K562 (cell line): ENCODE results near the gene POU3F1. TPM values are rescaled to one million over a fixed set of nuclear protein-coding genes. Genes with fewer than 3 reads are reported as not detected.

Source experiments
- AFF4 ChIP-seq: sonication (generic); formaldehyde crosslinking; IDR thresholded peaks from 2 replicates; pipeline ENCODE4 v1.8.0; 2023; ENCODE audit warnings: mild to moderate bottlenecking, missing genetic modification reagents
- ATF4 ChIP-seq: fragments of 450-650 bp; formaldehyde crosslinking; IDR thresholded peaks from 2 replicates; pipeline ENCODE4 v1.4.0; 2022; ENCODE audit warnings: mild to moderate bottlenecking, moderate library complexity
- CREB3 ChIP-seq: fragments of 450-650 bp; conservative IDR thresholded peaks from 2 replicates; pipeline ENCODE4 v1.6.1; 2016; ENCODE audit warnings: missing genetic modification characterization, low read depth, mild to moderate bottlenecking, missing compliant biosample characterization, moderate library complexity
- DACH1 ChIP-seq: fragments of 450-650 bp; IDR thresholded peaks from 2 replicates; pipeline ENCODE4 v1.6.1; 2018; ENCODE audit not compliant: partially characterized antibody
- HCFC1 ChIP-seq: IDR thresholded peaks from 2 replicates; pipeline ENCODE4 v1.6.1; 2012; ENCODE audit warnings: low read depth, low read length, improper control_type of control experiment
- HDGF ChIP-seq: fragments of 450-650 bp; IDR thresholded peaks from 2 replicates; pipeline ENCODE4 v1.6.1; 2016
- L3MBTL2 ChIP-seq: fragments of 450-650 bp; IDR thresholded peaks from 2 replicates; pipeline ENCODE4 v1.6.1; 2016; ENCODE audit warnings: mild to moderate bottlenecking, moderate library complexity
- MEIS2 ChIP-seq: fragments of 450-650 bp; IDR thresholded peaks from 2 replicates; pipeline ENCODE4 v1.6.1; 2014; ENCODE audit warnings: mild to moderate bottlenecking; ENCODE audit not compliant: partially characterized antibody
- MTA3 ChIP-seq: fragments of 450-650 bp; formaldehyde crosslinking; IDR thresholded peaks from 2 replicates; pipeline ENCODE4 v1.6.1; 2017; ENCODE audit warnings: mild to moderate bottlenecking, borderline replicate concordance
- NELFE ChIP-seq: IDR thresholded peaks from 2 replicates; pipeline ENCODE4 v1.6.1; 2011; ENCODE audit warnings: mild to moderate bottlenecking; ENCODE audit not compliant: insufficient read depth, insufficient read length
- NFIX ChIP-seq: fragments of 250-450 bp; sonication (Bioruptor Pico); IDR thresholded peaks from 2 replicates; pipeline ENCODE4 v1.4.0; 2020; ENCODE audit warnings: low read depth, mild to moderate bottlenecking, moderate library complexity
- NFXL1 ChIP-seq: fragments of 450-650 bp; formaldehyde crosslinking; IDR thresholded peaks from 2 replicates; pipeline ENCODE4 v1.4.0; 2021; ENCODE audit warnings: mild to moderate bottlenecking
- PRMT5 ChIP-seq: sonication (generic); formaldehyde crosslinking; IDR thresholded peaks from 2 replicates; pipeline ENCODE4 v1.5.0; 2020; ENCODE audit warnings: missing genetic modification reagents
- SMAD4 ChIP-seq: fragments of 250-450 bp; sonication (Bioruptor Pico); conservative IDR thresholded peaks from 2 replicates; pipeline ENCODE4 v1.8.0; 2021; ENCODE audit warnings: inconsistent platforms, mild to moderate bottlenecking, moderate library complexity
- SREBF1 ChIP-seq: fragments of 150-350 bp; IDR thresholded peaks from 2 replicates; pipeline ENCODE4 v1.6.1; 2014; ENCODE audit warnings: antibody characterized with exemption, low read depth, low read length, borderline replicate concordance
- SUPT5H ChIP-seq: fragments of 450-650 bp; IDR thresholded peaks from 2 replicates; pipeline ENCODE4 v1.6.1; 2016
- XRCC5 ChIP-seq: fragments of 200-400 bp; formaldehyde crosslinking; IDR thresholded peaks from 2 replicates; pipeline ENCODE4 v1.6.1; 2017; ENCODE audit warnings: low read depth, mild to moderate bottlenecking, low read length
- ZMIZ1 ChIP-seq, 2 experiments: fragments of 150-350 bp in 1 of 2; IDR thresholded peaks; 2 replicates each; pipeline ENCODE4 v1.6.1; 2012 to 2016; ENCODE audit warnings: low read depth in 2 of 2, low read length in 2 of 2, mild to moderate bottlenecking in 1 of 2, moderate library complexity in 1 of 2
- ZNF24 ChIP-seq: fragments of 450-650 bp; IDR thresholded peaks from 2 replicates; pipeline ENCODE4 v1.6.1; 2016
- polyA plus RNA-seq, 8 experiments: library from polyadenylated mRNA; depleted of rRNA in 4 of 8; stranded (reverse) in 5 of 8; unstranded in 3 of 8; fragments of >200 nt; fragmentation: Nextera tagmentation in 2 of 8; fragmentation: Illumina TruSeq in 1 of 8; extraction: Ambion mirVana in 2 of 8; extraction: Trizol in 1 of 8; gene quantifications; 2 replicates each; pipeline versions ENCODE4 v1.2.1 to v1.2.3, GENCODE V29; 2011 to 2014; ENCODE audit warnings: inconsistent platforms in 1 of 8, missing spikeins in 1 of 8
- total RNA-seq, 7 experiments: library from RNA; depleted of rRNA in 6 of 7; stranded (reverse); fragments of >200 nt in 6 of 7; fragmentation: Illumina TruSeq in 2 of 7; extraction: Trizol in 2 of 7; gene quantifications; 2 replicates each; pipeline versions ENCODE4 v1.2.1 to v1.2.3, GENCODE V29; 2011 to 2021; ENCODE audit warnings: low replicate concordance in 1 of 7

POU3F1 gene
- total and polyA plus RNA-seq, 9 of the 15 experiments (the other 6 are each of a cell fraction or from before 2014, with no cell fraction given), result 0.09 TPM; not detected in 8

- TF ChIP-seq ATF4 (peak; percentile 87), DACH1 (no peak), CREB3 (tag) (peak; percentile 99), L3MBTL2 (peak; percentile 100), NELFE (no peak), SUPT5H (peak; percentile 95), XRCC5 (peak; percentile 35; the same call in 1 of the 2 replicates), ZNF24 (0 out of 2 replicates have a peak, but pooled peaks have one; percentile 42), HCFC1 (peak; percentile 98), MEIS2 (peak; percentile 15), NFIX (0 out of 2 replicates have a peak, but pooled peaks have one; percentile 10), NFXL1 (CRISPR knock-in tag) (peak; percentile 92), MTA3 (peak; percentile 91), SREBF1 (peak; percentile 74; the same call in 1 of the 2 replicates), PRMT5 (CRISPR knock-in tag) (no peak; the same call in 1 of the 2 replicates), ZMIZ1 (IDR thresholded peaks at IDR 0.05; ENCODE audit: low read depth in 2 of 2, low read length in 2 of 2) (0 out of 4 replicates have a peak, but pooled peaks of 1 of the 2 experiments have one; percentile 23), HDGF (peak; percentile 20; the same call in 1 of the 2 replicates), SMAD4 (CRISPR knock-in tag) (peak; percentile 98), AFF4 (CRISPR knock-in tag) (peak; percentile 92)
Observed at GRCh38 chr1:38012363-38013226, 34.0 kb downstream of the POU3F1 start, which contains the start of gene UTP11 (continued).
